LNCAP (cell line): ENCODE measurements around the gene RPS6KB2.

Experiments used
- CTCF ChIP-seq: fragments of 450-650 bp; IDR thresholded peaks from 2 replicates; pipeline ENCODE4 v1.5.1; 2017; ENCODE audit warnings: mild to moderate bottlenecking

RPS6KB2 gene

GRCh38 chr11:67464411-67465188 is 36.3 kb downstream of the RPS6KB2 start:
- TF ChIP-seq CTCF, result no peak

- no peak for TF ChIP-seq CTCF
These were observed 36.9 kb downstream of the RPS6KB2 start for GRCh38 chr11:67465189-67465510.

- no peak for TF ChIP-seq CTCF
These were observed 38.1 kb downstream of the RPS6KB2 start for GRCh38 chr11:67466367-67466766.

- TF ChIP-seq CTCF, result no peak
These were observed 38.9 kb downstream of the RPS6KB2 start for GRCh38 chr11:67466962-67467771.

- TF ChIP-seq CTCF, result no peak
These were observed 39.8 kb downstream of the RPS6KB2 start for GRCh38 chr11:67468056-67468455.

GRCh38 chr11:67468456-67468758 is 40.1 kb downstream of the RPS6KB2 start:
- no peak for TF ChIP-seq CTCF

GRCh38 chr11:67468759-67469507 is 40.6 kb downstream of the RPS6KB2 start, which contains the start of gene TMEM134:
TMEM134 (minus strand) TSS chr11:67469251; CDS start chr11:67469192, 59 bp downstream.
- peak; percentile 51 for TF ChIP-seq CTCF
